ENCODE results near the gene IFT20.

GRCh38 chr17:28324781-28325180 is 10.5 kb downstream of the IFT20 start:
- TF ChIP-seq CTCF (IDR thresholded peaks at IDR 0.05) (no peak), EP300 (IDR thresholded peaks at IDR 0.05; ENCODE audit: low read depth) (no peak), POLR2A (IDR thresholded peaks at IDR 0.05) (no peak)
